WTC11 (cell line): ENCODE data around the gene B4GALT3. TPM values are rescaled to one million over a fixed set of nuclear protein-coding genes. Genes with fewer than 3 reads are reported as not detected.

Source experiments
- ATAC-seq: fragments of 200-7000 bp; cut with Tn5 transposase; 2 replicates; pipeline ENCODE4 v1.10.0; 2021; ENCODE audit warnings: mild to moderate bottlenecking, moderate library complexity
- CTCF ChIA-PET: fragments of 300-600 bp; sonication (Branson Sonifier 250); formaldehyde crosslinking; loops from one replicate; lab custom pipeline; 2021; ENCODE audit warnings: antibody characterized with exemption; lab: Charles Lee
- POLR2A ChIA-PET: fragments of 350-600 bp; sonication (Branson Sonifier 250); formaldehyde crosslinking; loops from one replicate; lab custom pipeline; 2021; ENCODE audit warnings: antibody characterized with exemption; lab: Charles Lee
- DNase-seq: peaks from one replicate; pipeline ENCODE4 v3.0.0; 2021; ENCODE audit warnings: low spot score
- H3K27ac Mint-ChIP-seq: 2 replicates; pipeline ENCODE4 v1.8.0; 2021; ENCODE audit warnings: mixed read lengths
- H3K27me3 Mint-ChIP-seq: 2 replicates; pipeline ENCODE4 v1.8.0; 2021; ENCODE audit warnings: low read depth, mild to moderate bottlenecking, moderate library complexity, mixed read lengths
- H3K36me3 Mint-ChIP-seq: 2 replicates; pipeline ENCODE4 v1.8.0; 2021; ENCODE audit warnings: mixed read lengths
- H3K4me1 Mint-ChIP-seq: 2 replicates; pipeline ENCODE4 v1.8.0; 2022; ENCODE audit warnings: mixed read lengths
- H3K4me3 Mint-ChIP-seq: 2 replicates; pipeline ENCODE4 v1.8.0; 2021; ENCODE audit warnings: mild to moderate bottlenecking, moderate library complexity, mixed read lengths
- H3K9me3 Mint-ChIP-seq: 2 replicates; pipeline ENCODE4 v1.8.0; 2021; ENCODE audit warnings: mixed read lengths
- ATF3 ChIP-seq: sonication (generic); formaldehyde crosslinking; conservative IDR thresholded peaks from 2 replicates; pipeline ENCODE4 v1.8.1; 2022; ENCODE audit warnings: mild to moderate bottlenecking, missing genetic modification reagents
- CREB1 ChIP-seq: sonication (generic); formaldehyde crosslinking; IDR thresholded peaks from 2 replicates; pipeline ENCODE4 v1.8.0; 2023; ENCODE audit warnings: mild to moderate bottlenecking, missing genetic modification reagents
- EMX1 ChIP-seq: fragments of 250-450 bp; sonication (Bioruptor Pico); IDR thresholded peaks from 2 replicates; pipeline ENCODE4 v1.8.0; 2021; ENCODE audit warnings: mild to moderate bottlenecking
- ERG ChIP-seq: fragments of 250-450 bp; sonication (Bioruptor Pico); IDR thresholded peaks from 2 replicates; pipeline ENCODE4 v1.8.0; 2021; ENCODE audit warnings: mild to moderate bottlenecking
- ESRRA ChIP-seq: sonication (generic); formaldehyde crosslinking; IDR thresholded peaks from 2 replicates; pipeline ENCODE4 v1.8.1; 2022; ENCODE audit warnings: mild to moderate bottlenecking, missing genetic modification reagents, borderline replicate concordance
- FOXJ3 ChIP-seq: sonication (generic); formaldehyde crosslinking; IDR thresholded peaks from 2 replicates; pipeline ENCODE4 v1.9.0; 2021; ENCODE audit warnings: missing genetic modification reagents, mild to moderate bottlenecking, borderline replicate concordance
- IRF2 ChIP-seq: sonication (generic); formaldehyde crosslinking; IDR thresholded peaks from 2 replicates; pipeline ENCODE4 v1.8.0; 2022; ENCODE audit warnings: low read depth, missing genetic modification reagents, borderline replicate concordance
- JAZF1 ChIP-seq: fragments of 250-450 bp; sonication (Bioruptor Pico); IDR thresholded peaks from 2 replicates; pipeline ENCODE4 v1.9.0; 2021; ENCODE audit warnings: moderate library complexity, mild to moderate bottlenecking, inconsistent platforms
- JUN ChIP-seq: sonication (generic); formaldehyde crosslinking; IDR thresholded peaks from 2 replicates; pipeline ENCODE4 v1.8.0; 2023; ENCODE audit warnings: mild to moderate bottlenecking, missing genetic modification reagents
- MYBL2 ChIP-seq: sonication (generic); formaldehyde crosslinking; IDR thresholded peaks from 2 replicates; pipeline ENCODE4 v1.8.1; 2023; ENCODE audit warnings: mild to moderate bottlenecking, moderate library complexity, missing genetic modification reagents
- NFE2L1 ChIP-seq: sonication (generic); formaldehyde crosslinking; IDR thresholded peaks from 2 replicates; pipeline ENCODE4 v1.8.1; 2023; ENCODE audit warnings: missing genetic modification reagents
- RELA ChIP-seq: sonication (generic); formaldehyde crosslinking; IDR thresholded peaks from 2 replicates; pipeline ENCODE4 v1.8.1; 2022; ENCODE audit warnings: missing genetic modification reagents, mild to moderate bottlenecking, borderline replicate concordance
- ZMAT4 ChIP-seq: fragments of 250-450 bp; sonication (Bioruptor Pico); IDR thresholded peaks from 2 replicates; pipeline ENCODE4 v1.9.0; 2021; ENCODE audit warnings: mild to moderate bottlenecking
- ZNF263 ChIP-seq: sonication (generic); formaldehyde crosslinking; IDR thresholded peaks from 2 replicates; pipeline ENCODE4 v1.8.1; 2022; ENCODE audit warnings: low read depth, mild to moderate bottlenecking, moderate library complexity, missing genetic modification reagents
- ZNF671 ChIP-seq: fragments of 250-450 bp; sonication (Bioruptor Pico); IDR thresholded peaks from 2 replicates; pipeline ENCODE4 v1.8.0; 2021; ENCODE audit warnings: mild to moderate bottlenecking
- total RNA-seq: library from RNA; stranded (reverse); gene quantifications from 3 replicates; pipeline ENCODE4 v1.2.3, GENCODE V29; 2021
- TF ChIP-seq, protein P1 (sequence below): sonication (generic); formaldehyde crosslinking; IDR thresholded peaks from 2 replicates; pipeline ENCODE4 v1.8.0; 2022; ENCODE audit warnings: mild to moderate bottlenecking, missing genetic modification reagents
- TF ChIP-seq, protein P2 (sequence below): sonication (generic); formaldehyde crosslinking; IDR thresholded peaks from 2 replicates; pipeline ENCODE4 v1.8.0; 2022; ENCODE audit warnings: mild to moderate bottlenecking, missing genetic modification reagents
- TF ChIP-seq, protein P3 (sequence below): sonication (generic); formaldehyde crosslinking; IDR thresholded peaks from 2 replicates; pipeline ENCODE4 v1.8.1; 2023; ENCODE audit warnings: mild to moderate bottlenecking, missing genetic modification reagents
- TF ChIP-seq, protein P4 (sequence below): sonication (generic); formaldehyde crosslinking; IDR thresholded peaks from 2 replicates; pipeline ENCODE4 v1.8.1; 2023; ENCODE audit warnings: mild to moderate bottlenecking, missing genetic modification reagents
- TF ChIP-seq, protein P5 (sequence below): sonication (generic); formaldehyde crosslinking; IDR thresholded peaks from 2 replicates; pipeline ENCODE4 v1.8.1; 2022; ENCODE audit warnings: mild to moderate bottlenecking, missing genetic modification reagents, moderate library complexity, borderline replicate concordance

Gene B4GALT3
- total RNA-seq, 1 experiment from 2014 or later = 40.1 TPM

- Mint-ChIP-seq H3K9me3 (no peaks in the 10 kb centered on the region), H3K4me3 (no peak overlapping the region), H3K27ac (no peak overlapping the region), H3K36me3 (peaks cover 48% of the 10 kb centered on the region), H3K4me1 (peaks cover 20% of the 10 kb centered on the region), H3K27me3 (no peaks in the 10 kb centered on the region)
- ATAC-seq = no peak
- DNase-seq = no peak
- no peak for TF ChIP-seq JAZF1 (CRISPR knock-in tag)
- TF ChIP-seq ZNF263 (CRISPR knock-in tag) = no peak
- CTCF ChIA-PET = no interaction called here
- POLR2A ChIA-PET = no interaction called here
Observed at GRCh38 chr1:161173711-161174110, 3.6 kb downstream of the B4GALT3 start.

GRCh38 chr1:161172776-161173376 lies 4.4 kb downstream of the B4GALT3 start:
- TF ChIP-seq ZNF671 (CRISPR knock-in tag) (no peak), ATF3 (CRISPR knock-in tag) (no peak), ESRRA (no peak), ZMAT4 (CRISPR knock-in tag) (no peak)
- TF ChIP-seq, protein P1, sequence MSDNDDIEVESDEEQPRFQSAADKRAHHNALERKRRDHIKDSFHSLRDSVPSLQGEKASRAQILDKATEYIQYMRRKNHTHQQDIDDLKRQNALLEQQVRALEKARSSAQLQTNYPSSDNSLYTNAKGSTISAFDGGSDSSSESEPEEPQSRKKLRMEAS (CRISPR knock-in tag) = no peak
- POLR2A ChIA-PET = no interaction called here
- H3K36me3 Mint-ChIP-seq = peaks cover 48% of the 10 kb centered on the region
- no peaks in the 10 kb centered on the region for H3K9me3 Mint-ChIP-seq
- H3K4me3 Mint-ChIP-seq = no peak overlapping the region
- no peak for DNase-seq
- ATAC-seq = no peak
- CTCF ChIA-PET = interaction anchor here (2.5 kb wide), 1 partner anchor 53 kb away, joined by 9 read pairs; the partner anchor contains the start of gene TOMM40L
- H3K27me3 Mint-ChIP-seq = no peaks in the 10 kb centered on the region
- no peak overlapping the region for H3K27ac Mint-ChIP-seq
- peaks cover 13% of the 10 kb centered on the region for H3K4me1 Mint-ChIP-seq

DNA sequence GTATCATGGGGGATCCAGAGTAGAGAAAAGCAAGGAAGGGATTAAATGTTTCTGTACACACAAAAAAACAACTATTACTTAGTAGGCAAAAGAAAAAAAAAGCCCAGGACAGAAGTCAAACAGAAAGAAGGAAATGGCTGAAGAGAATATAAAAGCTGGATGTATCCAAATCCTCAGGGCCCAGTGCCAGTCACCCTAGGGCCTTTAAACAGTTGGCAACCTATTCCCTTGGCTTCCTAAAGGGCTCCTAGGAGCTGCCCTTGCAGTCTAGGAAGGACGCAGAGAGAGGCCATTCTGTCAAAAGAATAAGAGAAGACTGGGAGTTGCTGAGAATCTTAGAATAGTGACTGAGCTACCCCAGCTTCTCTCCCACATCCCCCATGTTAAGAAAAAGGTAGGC lies 5.0 kb downstream of the B4GALT3 start:
- no peak overlapping the region for H3K27ac Mint-ChIP-seq
- no peaks in the 10 kb centered on the region for H3K27me3 Mint-ChIP-seq
- H3K4me1 Mint-ChIP-seq = peaks cover 10% of the 10 kb centered on the region
- no peak overlapping the region for H3K4me3 Mint-ChIP-seq
- ChIA-PET CTCF (interaction anchor here (2.5 kb wide), 1 partner anchor 53 kb away, joined by 9 read pairs; the partner anchor contains the start of gene TOMM40L), POLR2A (no interaction called here)
- ATAC-seq (no peak), DNase-seq (no peak)
- no peak for TF ChIP-seq EMX1 (CRISPR knock-in tag)
- no peak for TF ChIP-seq RELA (CRISPR knock-in tag)
- no peaks in the 10 kb centered on the region for H3K9me3 Mint-ChIP-seq
- H3K36me3 Mint-ChIP-seq = peaks cover 48% of the 10 kb centered on the region

GRCh38 chr1:161171696-161172095 lies 5.6 kb downstream of the B4GALT3 start:
- DNase-seq = no peak
- H3K4me1 Mint-ChIP-seq = peaks cover 13% of the 10 kb centered on the region
- no peak overlapping the region for H3K27ac Mint-ChIP-seq
- H3K4me3 Mint-ChIP-seq = no peak overlapping the region
- H3K36me3 Mint-ChIP-seq = peaks cover 48% of the 10 kb centered on the region
- CTCF ChIA-PET = interaction anchor here (0.8 to 2.5 kb wide), 6 partner anchors 13 to 203 kb away, joined by 3 to 9 read pairs (median 3); partner anchors contain the start of genes APOA2, F11R, TOMM40L and USP21
- no peaks in the 10 kb centered on the region for H3K27me3 Mint-ChIP-seq
- POLR2A ChIA-PET = no interaction called here
- H3K9me3 Mint-ChIP-seq = no peaks in the 10 kb centered on the region
- no peak for ATAC-seq
- TF ChIP-seq, protein P2, sequence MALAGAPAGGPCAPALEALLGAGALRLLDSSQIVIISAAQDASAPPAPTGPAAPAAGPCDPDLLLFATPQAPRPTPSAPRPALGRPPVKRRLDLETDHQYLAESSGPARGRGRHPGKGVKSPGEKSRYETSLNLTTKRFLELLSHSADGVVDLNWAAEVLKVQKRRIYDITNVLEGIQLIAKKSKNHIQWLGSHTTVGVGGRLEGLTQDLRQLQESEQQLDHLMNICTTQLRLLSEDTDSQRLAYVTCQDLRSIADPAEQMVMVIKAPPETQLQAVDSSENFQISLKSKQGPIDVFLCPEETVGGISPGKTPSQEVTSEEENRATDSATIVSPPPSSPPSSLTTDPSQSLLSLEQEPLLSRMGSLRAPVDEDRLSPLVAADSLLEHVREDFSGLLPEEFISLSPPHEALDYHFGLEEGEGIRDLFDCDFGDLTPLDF = no peak
- TF ChIP-seq, protein P3, sequence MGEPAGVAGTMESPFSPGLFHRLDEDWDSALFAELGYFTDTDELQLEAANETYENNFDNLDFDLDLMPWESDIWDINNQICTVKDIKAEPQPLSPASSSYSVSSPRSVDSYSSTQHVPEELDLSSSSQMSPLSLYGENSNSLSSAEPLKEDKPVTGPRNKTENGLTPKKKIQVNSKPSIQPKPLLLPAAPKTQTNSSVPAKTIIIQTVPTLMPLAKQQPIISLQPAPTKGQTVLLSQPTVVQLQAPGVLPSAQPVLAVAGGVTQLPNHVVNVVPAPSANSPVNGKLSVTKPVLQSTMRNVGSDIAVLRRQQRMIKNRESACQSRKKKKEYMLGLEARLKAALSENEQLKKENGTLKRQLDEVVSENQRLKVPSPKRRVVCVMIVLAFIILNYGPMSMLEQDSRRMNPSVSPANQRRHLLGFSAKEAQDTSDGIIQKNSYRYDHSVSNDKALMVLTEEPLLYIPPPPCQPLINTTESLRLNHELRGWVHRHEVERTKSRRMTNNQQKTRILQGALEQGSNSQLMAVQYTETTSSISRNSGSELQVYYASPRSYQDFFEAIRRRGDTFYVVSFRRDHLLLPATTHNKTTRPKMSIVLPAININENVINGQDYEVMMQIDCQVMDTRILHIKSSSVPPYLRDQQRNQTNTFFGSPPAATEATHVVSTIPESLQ (CRISPR knock-in tag) = no peak
- TF ChIP-seq MYBL2 (no peak), EMX1 (CRISPR knock-in tag) (no peak), JUN (CRISPR knock-in tag) (no peak), ERG (CRISPR knock-in tag) (no peak), CREB1 (CRISPR knock-in tag) (no peak), IRF2 (CRISPR knock-in tag) (no peak), FOXJ3 (CRISPR knock-in tag) (no peak), NFE2L1 (CRISPR knock-in tag) (no peak)
- TF ChIP-seq, protein P4, sequence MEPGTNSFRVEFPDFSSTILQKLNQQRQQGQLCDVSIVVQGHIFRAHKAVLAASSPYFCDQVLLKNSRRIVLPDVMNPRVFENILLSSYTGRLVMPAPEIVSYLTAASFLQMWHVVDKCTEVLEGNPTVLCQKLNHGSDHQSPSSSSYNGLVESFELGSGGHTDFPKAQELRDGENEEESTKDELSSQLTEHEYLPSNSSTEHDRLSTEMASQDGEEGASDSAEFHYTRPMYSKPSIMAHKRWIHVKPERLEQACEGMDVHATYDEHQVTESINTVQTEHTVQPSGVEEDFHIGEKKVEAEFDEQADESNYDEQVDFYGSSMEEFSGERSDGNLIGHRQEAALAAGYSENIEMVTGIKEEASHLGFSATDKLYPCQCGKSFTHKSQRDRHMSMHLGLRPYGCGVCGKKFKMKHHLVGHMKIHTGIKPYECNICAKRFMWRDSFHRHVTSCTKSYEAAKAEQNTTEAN (CRISPR knock-in tag) = no peak
- TF ChIP-seq, protein P5, sequence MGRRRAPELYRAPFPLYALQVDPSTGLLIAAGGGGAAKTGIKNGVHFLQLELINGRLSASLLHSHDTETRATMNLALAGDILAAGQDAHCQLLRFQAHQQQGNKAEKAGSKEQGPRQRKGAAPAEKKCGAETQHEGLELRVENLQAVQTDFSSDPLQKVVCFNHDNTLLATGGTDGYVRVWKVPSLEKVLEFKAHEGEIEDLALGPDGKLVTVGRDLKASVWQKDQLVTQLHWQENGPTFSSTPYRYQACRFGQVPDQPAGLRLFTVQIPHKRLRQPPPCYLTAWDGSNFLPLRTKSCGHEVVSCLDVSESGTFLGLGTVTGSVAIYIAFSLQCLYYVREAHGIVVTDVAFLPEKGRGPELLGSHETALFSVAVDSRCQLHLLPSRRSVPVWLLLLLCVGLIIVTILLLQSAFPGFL (CRISPR knock-in tag) = no peak
